ENCODE results near the gene ERFL.

Gene ERFL

DNA sequence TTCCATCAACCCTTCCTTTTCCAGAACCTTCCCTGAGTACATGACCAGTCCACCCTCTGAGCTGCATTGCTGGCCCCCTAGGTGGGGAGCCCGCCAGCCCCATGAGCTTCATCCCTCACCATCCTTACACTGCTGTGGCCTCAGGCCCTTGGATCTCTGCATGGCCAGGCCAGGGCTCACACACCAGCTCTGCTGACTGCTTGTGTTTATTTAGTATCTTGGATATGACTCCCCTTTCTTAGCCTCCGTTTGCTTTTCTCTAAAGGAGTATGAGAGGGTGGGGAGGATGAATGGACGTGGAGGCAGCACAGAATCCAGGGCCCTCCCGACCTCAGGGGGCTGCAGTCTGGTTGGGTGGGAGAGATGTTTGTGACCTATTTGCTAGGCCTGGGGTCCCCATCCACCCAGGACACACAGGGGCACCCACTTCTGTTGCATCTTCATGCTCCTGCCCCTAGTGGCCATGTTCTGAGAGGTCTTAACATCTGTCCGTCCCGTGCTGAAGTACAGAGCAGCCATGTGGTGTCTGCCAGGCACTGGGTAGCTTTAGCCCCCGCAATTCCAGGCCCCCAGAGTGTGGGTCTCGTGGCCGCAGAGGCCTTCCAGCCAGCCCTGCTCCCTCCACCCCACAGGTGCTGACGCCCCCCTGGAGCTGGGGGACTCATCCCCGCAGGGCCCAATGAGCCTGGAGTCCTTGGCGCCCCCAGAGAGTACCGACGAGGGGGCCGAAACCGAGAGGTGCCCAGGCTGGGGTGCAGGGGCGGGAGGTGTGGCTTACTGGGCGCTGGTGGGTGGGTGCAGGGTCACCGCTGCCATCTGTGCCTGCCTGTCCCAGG lies 32.3 kb downstream of the ERFL start:
- TF ChIP-seq ZFX (IDR thresholded peaks at IDR 0.05): no peak
- TF ChIP-seq CTCF (conservative IDR thresholded peaks at IDR 0.05): no peak; the same call in 1 of the 2 replicates
- no peak overlapping the region for H3K27ac ChIP-seq

- TF ChIP-seq ZFX (IDR thresholded peaks at IDR 0.05) (no peak), CTCF (conservative IDR thresholded peaks at IDR 0.05) (no peak)
- no peak overlapping the region for H3K27ac ChIP-seq
These were observed 33.9 kb downstream of the ERFL start for GRCh38 chr19:41894350-41894749.

DNA sequence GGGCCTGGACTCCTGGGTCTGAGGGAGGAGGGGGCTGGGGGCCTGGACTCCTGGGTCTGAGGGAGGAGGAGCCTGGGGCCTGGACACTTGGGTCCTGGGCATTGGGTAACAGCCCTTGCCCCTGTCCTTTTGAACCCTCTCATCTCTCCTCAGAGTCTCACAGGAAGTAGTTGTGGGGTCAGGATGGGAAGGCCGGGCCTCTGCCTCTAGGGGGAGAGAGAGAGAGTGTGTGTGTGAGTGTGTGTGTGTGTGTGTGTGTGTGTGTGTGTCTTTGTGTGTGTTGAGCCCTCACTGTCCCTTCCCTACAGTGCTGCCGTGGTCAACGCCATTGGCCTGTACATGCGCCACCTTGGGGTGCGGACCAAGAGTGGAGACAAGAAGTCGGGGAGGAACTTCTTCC lies 34.4 kb downstream of the ERFL start:
- TF ChIP-seq ZFX (IDR thresholded peaks at IDR 0.05): no peak
- no peak for TF ChIP-seq CTCF (conservative IDR thresholded peaks at IDR 0.05)
- H3K27ac ChIP-seq: no peak overlapping the region

DNA sequence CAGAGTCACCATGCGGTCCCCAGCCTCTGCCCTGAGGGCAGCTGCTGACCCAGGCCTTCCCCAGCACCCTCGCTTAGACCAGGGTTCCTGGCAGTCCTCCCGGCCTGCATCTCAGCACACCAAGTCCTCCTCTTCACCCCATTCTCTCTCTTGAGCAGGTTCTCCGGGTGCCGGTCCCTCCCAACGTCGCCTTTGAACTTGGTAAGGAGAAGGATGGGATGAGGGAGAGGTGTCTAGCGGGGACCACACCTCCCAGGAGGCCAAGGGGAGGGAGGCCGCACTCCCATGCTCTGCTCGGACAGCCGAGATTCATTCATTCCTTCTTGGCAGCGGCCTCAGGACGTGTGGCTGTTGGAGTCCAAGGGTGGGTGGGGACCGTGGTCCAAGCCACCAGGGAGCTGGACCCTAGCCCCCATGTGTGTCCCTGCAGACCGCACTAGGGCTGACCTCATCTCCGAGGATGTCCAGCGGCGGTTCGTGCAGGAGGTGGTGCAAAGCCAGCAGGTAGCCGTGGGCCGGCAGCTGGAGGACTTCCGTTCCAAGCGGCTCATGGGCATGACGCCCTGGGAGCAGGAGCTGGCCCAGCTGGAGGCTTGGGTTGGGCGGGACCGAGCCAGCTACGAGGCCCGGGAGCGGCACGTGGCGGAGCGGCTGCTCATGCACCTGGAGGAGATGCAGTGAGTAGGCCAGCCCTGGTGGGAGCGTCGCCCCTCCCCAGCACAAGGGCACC lies 35.9 kb downstream of the ERFL start:
- TF ChIP-seq CTCF (conservative IDR thresholded peaks at IDR 0.05) (no peak), ZFX (IDR thresholded peaks at IDR 0.05) (no peak)
- no peak overlapping the region for H3K27ac ChIP-seq

DNA sequence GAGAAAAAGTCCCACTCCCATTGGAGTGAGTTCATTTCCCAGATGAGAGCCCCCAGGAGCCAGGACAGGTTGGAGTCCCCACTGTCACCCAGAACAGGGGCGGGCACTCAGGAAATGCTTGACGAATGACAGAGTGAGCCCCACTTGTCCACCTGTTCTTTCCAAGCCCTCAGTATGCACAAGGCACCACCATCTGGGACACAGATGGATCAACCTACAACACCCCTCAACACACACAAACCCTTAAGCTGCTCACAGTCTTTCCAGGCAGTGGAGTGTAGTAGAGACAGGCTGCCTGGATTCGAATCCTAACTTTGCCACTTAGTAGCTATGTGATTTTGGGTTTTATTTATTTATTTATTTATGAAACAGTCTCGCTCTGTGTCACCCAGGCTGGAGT lies 37.3 kb downstream of the ERFL start:
- no peak for TF ChIP-seq ZFX (IDR thresholded peaks at IDR 0.05)
- no peak for TF ChIP-seq CTCF (conservative IDR thresholded peaks at IDR 0.05)
- no peak overlapping the region for H3K27ac ChIP-seq

DNA sequence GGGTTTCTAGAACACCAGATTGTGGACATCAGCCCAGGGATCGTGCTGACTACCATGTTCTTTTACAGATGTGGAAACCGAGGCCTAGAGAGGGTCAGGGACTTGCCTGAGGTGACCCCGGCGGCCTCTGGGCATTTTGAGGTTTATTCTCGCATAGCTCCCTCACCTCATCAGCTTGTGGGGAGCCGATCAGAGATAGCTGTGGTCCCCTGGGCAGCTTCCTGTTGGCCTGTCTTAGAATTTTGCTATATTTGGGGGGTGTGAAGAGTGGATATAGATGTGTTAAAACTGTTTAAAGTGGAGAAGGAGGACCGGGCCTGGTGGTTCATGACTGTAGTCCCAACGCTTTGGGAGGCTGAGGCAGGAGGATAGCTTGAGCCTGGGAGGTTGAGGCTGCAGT lies 38.4 kb downstream of the ERFL start:
- no peak for TF ChIP-seq ZFX (IDR thresholded peaks at IDR 0.05)
- TF ChIP-seq CTCF (conservative IDR thresholded peaks at IDR 0.05): no peak
- no peak overlapping the region for H3K27ac ChIP-seq

DNA sequence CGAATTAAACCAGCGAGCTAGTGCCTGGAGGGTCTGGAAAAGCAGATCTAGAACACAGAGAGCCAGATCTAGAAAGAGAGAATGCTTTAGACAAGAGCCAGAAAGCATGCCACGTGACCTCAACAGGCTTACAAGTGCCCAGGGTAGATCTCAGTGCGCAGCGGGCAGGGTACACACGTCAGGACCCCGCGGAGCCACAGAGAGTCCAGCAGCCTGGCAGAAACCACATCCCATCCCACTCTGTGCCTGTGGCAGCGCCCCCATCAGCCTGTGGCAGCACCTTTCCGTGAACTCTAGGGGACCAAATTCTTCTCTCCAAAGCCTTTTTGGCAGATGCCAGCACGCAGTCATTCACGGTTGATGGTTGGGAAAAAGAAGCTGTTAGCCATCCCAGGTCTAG lies 39.3 kb downstream of the ERFL start:
- TF ChIP-seq CTCF (conservative IDR thresholded peaks at IDR 0.05): no peak
- no peak for TF ChIP-seq ZFX (IDR thresholded peaks at IDR 0.05)
- H3K27ac ChIP-seq: no peak overlapping the region
